H1 (cell line): ENCODE measurements around the gene SLC17A5. TPM values are rescaled to one million over a fixed set of nuclear protein-coding genes. Genes with fewer than 3 reads are reported as not detected.

ENCODE experiments used
- CTCF ChIA-PET: fragments of 300-600 bp; sonication (Branson Sonifier 250); formaldehyde crosslinking; loops from one replicate; lab custom pipeline; 2021; ENCODE audit not compliant: partially characterized antibody; lab: Charles Lee
- POLR2A ChIA-PET: fragments of 300-600 bp; sonication (Branson Sonifier 250); formaldehyde crosslinking; loops from one replicate; lab custom pipeline; 2021; ENCODE audit warnings: inconsistent platforms; ENCODE audit not compliant: partially characterized antibody; lab: Charles Lee
- DNase-seq, 2 experiments: peaks; one replicate each; pipeline versions ENCODE4 v3.0.0 to v3.0.0-alpha.2; 2010 to 2022; ENCODE audit warnings: low spot score in 2 of 2, low read depth in 1 of 2, mixed read lengths in 1 of 2
- FAIRE-seq: peaks from 2 replicates; lab custom pipeline; 2011; peaks lifted over from hg19 to GRCh38; lab: Jason Lieb, UNC
- H2AFZ ChIP-seq: 2 replicates; pipeline ENCODE4 v1.8.1; 2012; ENCODE audit warnings: low read length, inconsistent platforms
- H2AK5ac ChIP-seq: 2 replicates; pipeline ENCODE4 v1.6.1; 2013; ENCODE audit warnings: low read depth, low read length
- H2BK120ac ChIP-seq: replicated peaks from 2 replicates; pipeline ENCODE3; 2013; ENCODE audit warnings: low read depth, low read length, inconsistent platforms
- H2BK12ac ChIP-seq: 2 replicates; pipeline ENCODE4 v1.6.1; 2013; ENCODE audit warnings: low read depth, low read length
- H2BK15ac ChIP-seq: 2 replicates; pipeline ENCODE4 v1.6.1; 2013; ENCODE audit warnings: low read length
- H2BK20ac ChIP-seq: 2 replicates; pipeline ENCODE4 v1.6.1; 2013; ENCODE audit warnings: low read length
- H2BK5ac ChIP-seq: 2 replicates; pipeline ENCODE4 v1.6.1; 2013; ENCODE audit warnings: low read depth, low read length
- H3K14ac ChIP-seq: 2 replicates; pipeline ENCODE4 v1.6.1; 2013; ENCODE audit warnings: inconsistent platforms; ENCODE audit not compliant: insufficient read length
- H3K18ac ChIP-seq: 2 replicates; pipeline ENCODE4 v1.6.1; 2013; ENCODE audit warnings: low read length; ENCODE audit errors: extremely low read depth
- H3K23ac ChIP-seq: 2 replicates; pipeline ENCODE4 v1.6.1; 2013; ENCODE audit warnings: inconsistent platforms; ENCODE audit not compliant: insufficient read length
- H3K23me2 ChIP-seq: 2 replicates; pipeline ENCODE4 v1.6.1; 2013; ENCODE audit warnings: low read depth, low read length
- H3K27ac ChIP-seq: 2 replicates; pipeline ENCODE4 v1.6.1; 2011; ENCODE audit warnings: low read depth, low read length, inconsistent platforms
- H3K27me3 ChIP-seq, 4 experiments: replicated peaks in 1 of 4; 1 replicate in 1 of 4; 2 replicates in 3 of 4; pipeline versions ENCODE4 v1.6.1 to v1.8.1; 2011 to 2013; ENCODE audit warnings: low read length in 3 of 4, mild to moderate bottlenecking in 3 of 4, inconsistent platforms in 2 of 4, mixed read lengths in 2 of 4, moderate library complexity in 1 of 4; ENCODE audit not compliant: control insufficient read depth in 3 of 4, insufficient read depth in 3 of 4; ENCODE audit errors: extremely low read depth in 1 of 4
- H3K36me3 ChIP-seq, 4 experiments: 2 replicates each; pipeline versions ENCODE4 v1.6.1 to v1.8.1; 2011 to 2013; ENCODE audit warnings: mild to moderate bottlenecking in 4 of 4, low read length in 3 of 4, moderate library complexity in 2 of 4, control low read depth in 1 of 4, inconsistent platforms in 1 of 4; ENCODE audit not compliant: insufficient read depth in 4 of 4, control insufficient read depth in 2 of 4
- H3K4ac ChIP-seq: replicated peaks from 2 replicates; pipeline ENCODE3; 2013; ENCODE audit warnings: low read length, low read depth, mixed read lengths, inconsistent platforms; ENCODE audit not compliant: insufficient read length
- H3K4me1 ChIP-seq, 4 experiments: replicated peaks in 1 of 4; 1 replicate in 1 of 4; 2 replicates in 3 of 4; pipeline versions ENCODE4 v1.6.1 to v1.8.1; 2011 to 2013; ENCODE audit warnings: low read length in 3 of 4, inconsistent platforms in 2 of 4, mixed read lengths in 1 of 4; ENCODE audit not compliant: insufficient read depth in 4 of 4, control insufficient read depth in 3 of 4
- H3K4me2 ChIP-seq, 2 experiments: 2 replicates each; pipeline versions ENCODE4 v1.6.1 to v1.8.1; 2011 to 2013; ENCODE audit warnings: low read depth in 2 of 2, low read length in 2 of 2, control low read depth in 1 of 2, inconsistent platforms in 1 of 2, mild to moderate bottlenecking in 1 of 2; ENCODE audit not compliant: insufficient read depth in 1 of 2
- H3K4me3 ChIP-seq, 4 experiments: fragments of 200-600, 300-600 bp in 1 of 4; sonication (generic), shearing (Covaris generic), sonication (Bioruptor Twin) in 1 of 4; 2 replicates each; pipeline versions ENCODE4 v1.5.1 to v1.8.1; 2011 to 2016; ENCODE audit warnings: low read length in 4 of 4, low read depth in 3 of 4, control low read depth in 2 of 4, inconsistent platforms in 2 of 4, mild to moderate bottlenecking in 2 of 4, mixed read lengths in 1 of 4, moderate library complexity in 1 of 4; ENCODE audit not compliant: insufficient read depth in 2 of 4; ENCODE audit errors: extremely low read depth in 1 of 4
- H3K56ac ChIP-seq: replicated peaks from 2 replicates; pipeline ENCODE3; 2013; ENCODE audit warnings: low read depth, mild to moderate bottlenecking, mixed read lengths, low read length, inconsistent platforms; ENCODE audit not compliant: insufficient read length
- H3K79me1 ChIP-seq: 2 replicates; pipeline ENCODE4 v1.6.1; 2013; ENCODE audit warnings: low read depth, low read length, control low read depth
- H3K79me2 ChIP-seq, 2 experiments: 2 replicates each; pipeline versions ENCODE4 v1.6.1 to v1.8.1; 2012 to 2013; ENCODE audit warnings: low read length in 2 of 2, mild to moderate bottlenecking in 2 of 2, inconsistent platforms in 1 of 2; ENCODE audit not compliant: insufficient read depth in 2 of 2, control insufficient read depth in 1 of 2
- H3K9ac ChIP-seq, 4 experiments: replicated peaks in 1 of 4; 1 replicate in 1 of 4; 2 replicates in 3 of 4; pipeline versions ENCODE4 v1.6.1 to v1.8.1; 2011 to 2013; ENCODE audit warnings: low read depth in 3 of 4, low read length in 3 of 4, control low read depth in 2 of 4, mild to moderate bottlenecking in 2 of 4, moderate library complexity in 2 of 4, inconsistent platforms in 1 of 4; ENCODE audit errors: extremely low read depth in 1 of 4
- H3K9me3 ChIP-seq, 2 experiments: 2 replicates each; pipeline versions ENCODE4 v1.6.1 to v1.8.1; 2012 to 2013; ENCODE audit warnings: mild to moderate bottlenecking in 2 of 2, moderate library complexity in 2 of 2, control low read depth in 1 of 2, inconsistent platforms in 1 of 2, low read depth in 1 of 2, low read length in 1 of 2, mixed read lengths in 1 of 2; ENCODE audit not compliant: insufficient read depth in 2 of 2
- H4K20me1 ChIP-seq, 2 experiments: replicated peaks in 1 of 2; 2 replicates each; pipeline versions ENCODE3 to v1.8.1; 2011 to 2013; ENCODE audit warnings: inconsistent platforms in 2 of 2, low read length in 2 of 2, mild to moderate bottlenecking in 1 of 2; ENCODE audit not compliant: insufficient read depth in 2 of 2, control insufficient read depth in 1 of 2
- H4K5ac ChIP-seq: 2 replicates; pipeline ENCODE4 v1.6.1; 2013; ENCODE audit warnings: low read length, low read depth, mixed read lengths, inconsistent platforms; ENCODE audit not compliant: insufficient read length
- H4K8ac ChIP-seq: 2 replicates; pipeline ENCODE4 v1.8.0; 2013; ENCODE audit warnings: mild to moderate bottlenecking, moderate library complexity, low read length, inconsistent platforms; ENCODE audit not compliant: insufficient read depth; ENCODE audit errors: extremely low read depth
- H4K91ac ChIP-seq: replicated peaks from 2 replicates; pipeline ENCODE3; 2013; ENCODE audit warnings: low read length, mixed read lengths, inconsistent platforms; ENCODE audit not compliant: insufficient read length
- RBBP5 ChIP-seq: IDR thresholded peaks from 2 replicates; pipeline ENCODE4 v1.7.1; 2012; ENCODE audit warnings: low read depth, mild to moderate bottlenecking, inconsistent platforms, low read length, moderate library complexity, borderline replicate concordance
- TAF7 ChIP-seq: optimal IDR thresholded peaks from 2 replicates; pipeline ENCODE3; 2011; ENCODE audit warnings: low read depth, mild to moderate bottlenecking, inconsistent platforms, low read length, moderate library complexity, borderline replicate concordance
- WGBS, 2 experiments: shearing (Covaris generic) in 1 of 2; methylation state at CpG; one replicate each; pipeline versions ENCODE4 v1.1.6 to v1.1.7; 2013 to 2015; ENCODE audit warnings: low lambda C conversion rate in 2 of 2, mixed read lengths in 2 of 2, inconsistent platforms in 1 of 2, low coverage in 1 of 2, missing lambda C conversion rate in 1 of 2; ENCODE audit not compliant: insufficient replicate concordance in 2 of 2, insufficient coverage in 1 of 2, insufficient read length in 1 of 2; ENCODE audit errors: extremely low coverage in 1 of 2, missing lambda C conversion rate in 1 of 2; 5-methylcytosine and 5-hydroxymethylcytosine counted together
- polyA plus RNA-seq, 7 experiments: library from polyadenylated mRNA; depleted of rRNA in 3 of 7; stranded (reverse) in 5 of 7; unstranded in 2 of 7; fragments of >200 nt in 5 of 7; fragments of 200-250 nt in 2 of 7; gene quantifications; 1 replicate in 5 of 7; 2 replicates in 1 of 7; 4 replicates in 1 of 7; pipeline versions ENCODE4 v1.2.1 to v1.2.3, GENCODE V29; 2011 to 2013; ENCODE audit warnings: missing spikeins in 2 of 7, mixed read lengths in 2 of 7
- total RNA-seq: library from RNA; stranded (reverse); fragmentation: NEBNext Ultra II Directional; extraction: Animal tissue kit (Norgen Biotek cat#: 25700); gene quantifications from 2 replicates; pipeline ENCODE4 v1.2.1, GENCODE V29; 2021

SLC17A5 gene
- total and polyA plus RNA-seq, 2 of the 8 experiments (the other 6 are each of a cell fraction or from before 2014, with no cell fraction given), result 11.0 to 11.9 TPM

- Histone ChIP-seq H3K4ac (no peak overlapping the region), H3K56ac (no peak overlapping the region), H2AFZ (no peak overlapping the region), H2BK120ac (no peak overlapping the region), H2BK5ac (no peak overlapping the region), H3K4me1 (no peaks in the 10 kb centered on the region), H2BK15ac (no peak overlapping the region), H3K4me3 (no peak overlapping the region), H4K8ac (no peak overlapping the region), H2BK12ac (no peak overlapping the region), H2AK5ac (no peak overlapping the region), H3K79me2 (no peaks in the 10 kb centered on the region), H3K36me3 (no peaks in the 10 kb centered on the region), H3K27me3 (no peaks in the 10 kb centered on the region), H4K91ac (no peak overlapping the region), H3K14ac (no peak overlapping the region), H3K9ac (no peak overlapping the region), H3K18ac (no peak overlapping the region), H4K20me1 (no peaks in the 10 kb centered on the region), H3K27ac (no peak overlapping the region), H2BK20ac (no peak overlapping the region), H3K79me1 (no peaks in the 10 kb centered on the region), H3K23me2 (no peaks in the 10 kb centered on the region), H3K23ac (no peak overlapping the region), H3K4me2 (no peak overlapping the region), H4K5ac (no peak overlapping the region), H3K9me3 (no peaks in the 10 kb centered on the region)
- WGBS, 2 experiments, result 97% methylated on average over 4 of the region's 4 CpGs; no CpG with 5 or more reads in 1 of the 2 experiments
- no peak for FAIRE-seq
- ChIA-PET POLR2A (interaction anchor here (1.1 to 6.0 kb wide), 4 partner anchors 13 to 112 kb away, joined by 3 to 24 read pairs (median 4); partner anchors contain the start of gene EEF1A1), CTCF (interaction anchor here (1.4 kb wide), 1 partner anchor 14 kb away, joined by 6 read pairs; no protein-coding TSS in a partner anchor)
- no peak for DNase-seq
- TF ChIP-seq TAF7, result no peak
- TF ChIP-seq RBBP5, result no peak
These were observed 28.9 kb downstream of the SLC17A5 start for GRCh38 chr6:73624896-73625295.
